Endothelial cell of umbilical vein (primary cell): ENCODE results near the gene CDH23. TPM values are rescaled to one million over a fixed set of nuclear protein-coding genes. Genes with fewer than 3 reads are reported as not detected.

Source experiments
- BruUV-seq: library from RNA; stranded (reverse); fragments of 400-500 nt; replicated peaks from 2 replicates; lab custom pipeline; 2021; lab: Mats Ljungman, UMichigan
- CTCF ChIA-PET: fragments of 300-600, 350-600 bp; sonication (Branson Sonifier 250); formaldehyde crosslinking; loops from one replicate; lab custom pipeline; 2021; ENCODE audit warnings: antibody characterized with exemption, inconsistent platforms; lab: Charles Lee
- POLR2A ChIA-PET: fragments of 300-600, 350-600 bp; sonication (Branson Sonifier 250); formaldehyde crosslinking; loops from one replicate; lab custom pipeline; 2021; ENCODE audit warnings: antibody characterized with exemption, inconsistent platforms; lab: Charles Lee
- DNase-seq: peaks from one replicate; pipeline ENCODE4 v3.0.0-alpha.2; 2011; ENCODE audit warnings: low read depth, low spot score
- FAIRE-seq: peaks from 2 replicates; lab custom pipeline; 2011; peaks lifted over from hg19 to GRCh38; lab: Jason Lieb, UNC
- H2AFZ ChIP-seq: 2 replicates; pipeline ENCODE4 v1.6.0; 2012; ENCODE audit warnings: low read depth, low read length, control low read depth, inconsistent platforms
- H3K27ac ChIP-seq: 2 replicates; pipeline ENCODE4 v1.5.1; 2011; ENCODE audit warnings: low read depth, mild to moderate bottlenecking, control low read depth, low read length, moderate library complexity; ENCODE audit not compliant: insufficient read depth
- H3K27me3 ChIP-seq, 2 experiments: 2 replicates each; pipeline versions ENCODE4 v1.6.0 to v1.6.1; 2011; ENCODE audit warnings: low read length in 2 of 2, mixed read lengths in 1 of 2; ENCODE audit not compliant: control insufficient read depth in 2 of 2, insufficient read depth in 2 of 2
- H3K36me3 ChIP-seq, 2 experiments: 2 replicates in 1 of 2; 3 replicates in 1 of 2; pipeline ENCODE4 v1.5.1; 2011; ENCODE audit warnings: low read length in 2 of 2, mild to moderate bottlenecking in 1 of 2, moderate library complexity in 1 of 2; ENCODE audit not compliant: control insufficient read depth in 2 of 2, insufficient read depth in 2 of 2; ENCODE audit errors: extremely low read depth in 1 of 2
- H3K4me1 ChIP-seq: 3 replicates; pipeline ENCODE4 v1.5.1; 2011; ENCODE audit warnings: mild to moderate bottlenecking, low read length; ENCODE audit not compliant: control insufficient read depth, insufficient read depth; ENCODE audit errors: extremely low read depth
- H3K4me2 ChIP-seq: 2 replicates; pipeline ENCODE4 v1.6.1; 2011; ENCODE audit warnings: low read length, control low read depth, mixed read lengths; ENCODE audit not compliant: insufficient read depth
- H3K4me3 ChIP-seq, 3 experiments: fragments of 200-600 bp in 1 of 3; sonication (generic), shearing (Covaris generic) in 1 of 3; replicated peaks in 1 of 3; 2 replicates each; pipeline ENCODE4 v1.5.1; 2011 to 2016; ENCODE audit warnings: control low read depth in 3 of 3, low read length in 3 of 3, mild to moderate bottlenecking in 2 of 3, inconsistent platforms in 1 of 3, low read depth in 1 of 3, moderate library complexity in 1 of 3; ENCODE audit not compliant: insufficient read depth in 1 of 3
- H3K79me2 ChIP-seq: 2 replicates; pipeline ENCODE4 v1.6.0; 2012; ENCODE audit warnings: low read length, inconsistent platforms; ENCODE audit not compliant: control insufficient read depth, insufficient read depth
- H3K9ac ChIP-seq: replicated peaks from 2 replicates; pipeline ENCODE3; 2011; ENCODE audit warnings: low read length, control low read depth; ENCODE audit not compliant: insufficient read depth; ENCODE audit errors: extremely low read depth
- H3K9me1 ChIP-seq: replicated peaks from 3 replicates; pipeline ENCODE4 v1.6.0; 2011; ENCODE audit warnings: mild to moderate bottlenecking, low read length; ENCODE audit not compliant: control insufficient read depth, insufficient read depth; ENCODE audit errors: extremely low read depth
- H3K9me3 ChIP-seq: replicated peaks from 2 replicates; pipeline ENCODE4 v1.5.1; 2012; ENCODE audit warnings: low read length, inconsistent platforms; ENCODE audit not compliant: control insufficient read depth, insufficient read depth
- H4K20me1 ChIP-seq: replicated peaks from 2 replicates; pipeline ENCODE3; 2011; ENCODE audit warnings: mild to moderate bottlenecking, low read length; ENCODE audit not compliant: control insufficient read depth, insufficient read depth; ENCODE audit errors: extremely low read depth
- CTCF ChIP-seq, 2 donors: IDR thresholded peaks; 1 replicate in 1 of 2; 2 replicates in 1 of 2; pipeline ENCODE4 v1.5.1; 2011; ENCODE audit warnings: low read length in 2 of 2, mild to moderate bottlenecking in 2 of 2, moderate library complexity in 2 of 2, control low read depth in 1 of 2, inconsistent platforms in 1 of 2, low read depth in 1 of 2; ENCODE audit not compliant: insufficient read depth in 1 of 2; ENCODE audit errors: extremely low read depth in 1 of 2
- EZH2 ChIP-seq: IDR thresholded peaks from 2 replicates; pipeline ENCODE4 v1.6.1; 2012; ENCODE audit warnings: borderline replicate concordance, low read depth, mild to moderate bottlenecking, moderate library complexity, low read length, inconsistent platforms; ENCODE audit not compliant: severe bottlenecking
- FOS ChIP-seq: IDR thresholded peaks from 2 replicates; pipeline ENCODE4 v1.6.1; 2011; ENCODE audit warnings: mild to moderate bottlenecking, low read length, moderate library complexity, borderline replicate concordance; ENCODE audit not compliant: insufficient read depth
- GATA2 ChIP-seq: IDR thresholded peaks from 2 replicates; pipeline ENCODE4 v1.7.0; 2011; ENCODE audit warnings: low read depth, mild to moderate bottlenecking, moderate library complexity, mixed read lengths, low read length; ENCODE audit not compliant: insufficient read length, insufficient read depth
- JUN ChIP-seq: IDR thresholded peaks from 2 replicates; pipeline ENCODE4 v1.6.1; 2011; ENCODE audit warnings: borderline replicate concordance, low read depth; ENCODE audit not compliant: insufficient read length, insufficient read depth
- MAX ChIP-seq: IDR thresholded peaks from 2 replicates; pipeline ENCODE4 v1.6.1; 2011; ENCODE audit not compliant: insufficient read depth, insufficient read length
- MYC ChIP-seq: IDR thresholded peaks from one replicate; pipeline ENCODE4 v1.6.1; 2011; ENCODE audit warnings: mild to moderate bottlenecking, low read depth, low read length
- POLR2A ChIP-seq: IDR thresholded peaks from 2 replicates; pipeline ENCODE4 v1.6.1; 2012; ENCODE audit warnings: low read depth, mild to moderate bottlenecking, control low read depth, low read length
- POLR2AphosphoS5 ChIP-seq: IDR thresholded peaks from 2 replicates; pipeline ENCODE4 v1.6.1; 2012; ENCODE audit warnings: low read depth, mild to moderate bottlenecking, control low read depth, low read length, moderate library complexity; ENCODE audit not compliant: insufficient read depth
- dilution Hi-C: fragments of 300-500 bp; cut with MboI; formaldehyde crosslinking; loops from one replicate; pipeline ENCODE4 v1.15.0; 2019; ENCODE audit warnings: low sequenced_read_pairs; ENCODE audit not compliant: extremely low pct_ligation_motif_present
- intact Hi-C: fragments of 100-400 bp; cut with micrococcal nuclease; formaldehyde crosslinking; loops from one replicate; pipeline ENCODE4 v1.10.0; 2022
- polyA plus RNA-seq, 4 experiments: library from polyadenylated mRNA; depleted of rRNA in 3 of 4; stranded (reverse) in 3 of 4; unstranded in 1 of 4; fragments of >200 nt; gene quantifications; 2 replicates each; pipeline versions ENCODE4 v1.2.1 to v1.2.3, GENCODE V29; 2011 to 2012; ENCODE audit warnings: missing spikeins in 1 of 4
- total RNA-seq: library from RNA; stranded (reverse); gene quantifications from 2 replicates; pipeline ENCODE4 v1.2.3, GENCODE V29; 2021

The CDH23 gene
- total and polyA plus RNA-seq, 2 donors (not counting 3 experiments of a cell fraction or from before 2014, with no cell fraction given), result not detected

- no peak overlapping the region for H3K4me2 ChIP-seq
- no peak for FAIRE-seq
- H3K27ac ChIP-seq, result no peak overlapping the region
- no peaks in the 10 kb centered on the region for H4K20me1 ChIP-seq
- no peak overlapping the region for H2AFZ ChIP-seq
- DNase-seq, result peak; percentile 5
- no peaks in the 10 kb centered on the region for H3K79me2 ChIP-seq
- dilution Hi-C loops, result no loop called here
- H3K9me3 ChIP-seq, result no peaks in the 10 kb centered on the region
- no peak for TF ChIP-seq CTCF (IDR thresholded peaks at IDR 0.05; ENCODE audit: extremely low read depth in 1 of 2, insufficient read depth in 1 of 2, low read depth in 1 of 2, low read length in 2 of 2)
- TF ChIP-seq MAX, result no peak
- no peak for TF ChIP-seq JUN
- TF ChIP-seq MYC, result no peak
- no peak for TF ChIP-seq POLR2AphosphoS5
- TF ChIP-seq POLR2A, result no peak
- TF ChIP-seq EZH2, result no peak
- no peak for TF ChIP-seq GATA2
- TF ChIP-seq FOS, result no peak
- H3K4me3 ChIP-seq, result no peak overlapping the region
- H3K36me3 ChIP-seq, result no peaks in the 10 kb centered on the region
- H3K9me1 ChIP-seq, result no peaks in the 10 kb centered on the region
- no peaks in the 10 kb centered on the region for H3K4me1 ChIP-seq
- H3K9ac ChIP-seq, result no peak overlapping the region
- POLR2A ChIA-PET, result no interaction called here
- intact Hi-C loops, result no loop called here
- CTCF ChIA-PET, result interaction anchor here (1.2 to 1.7 kb wide), 2 partner anchors 10 to 15 kb away, joined by 3 to 5 read pairs; no protein-coding TSS in a partner anchor
- H3K27me3 ChIP-seq, result peaks cover 5 to 9% of the 10 kb centered on the region in 2 experiments
- BruUV-seq, result no TSS peak
Measured at GRCh38 chr10:71554671-71555070, 158.0 kb downstream of the CDH23 start.
